GM18517 (cell line): ENCODE measurements around the gene TMEM52.
"Not testable (repeated sequence)": the region's sequence is repeated elsewhere in the genome, so short reads cannot be mapped to it uniquely, and the experiment has no call there.

Source experiments
- ATAC-seq: cut with Tn5 transposase; IDR thresholded peaks from one replicate; pipeline ENCODE4 v1.9.1; 2021; ENCODE audit warnings: mild to moderate bottlenecking, moderate library complexity; ENCODE audit not compliant: unreplicated experiment

TMEM52 gene

DNA sequence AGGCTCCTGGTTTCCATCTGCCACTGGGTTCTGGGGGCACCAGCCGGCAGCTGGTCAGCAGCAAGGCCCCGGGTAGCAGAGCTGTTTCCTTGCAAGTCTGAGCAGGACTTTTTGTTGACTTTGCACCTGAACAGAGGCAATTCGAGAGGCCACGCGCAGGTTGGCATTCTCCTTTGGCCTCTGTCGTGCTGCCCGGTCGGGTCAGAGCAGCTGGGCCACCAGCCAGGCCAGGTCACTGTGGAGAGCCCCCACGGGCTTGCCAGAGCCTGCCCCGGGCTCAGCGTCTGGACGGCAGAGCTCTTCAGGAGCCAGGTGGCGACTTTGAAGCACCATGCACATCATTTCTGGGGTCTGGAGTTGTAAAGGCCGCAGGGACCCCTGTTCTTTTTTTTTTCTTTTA, 28.4 kb upstream of the TMEM52 start:
- ATAC-seq = no peak

- no peak for ATAC-seq
Measured at GRCh38 chr1:1946540-1946939, 27.5 kb upstream of the TMEM52 start.

DNA sequence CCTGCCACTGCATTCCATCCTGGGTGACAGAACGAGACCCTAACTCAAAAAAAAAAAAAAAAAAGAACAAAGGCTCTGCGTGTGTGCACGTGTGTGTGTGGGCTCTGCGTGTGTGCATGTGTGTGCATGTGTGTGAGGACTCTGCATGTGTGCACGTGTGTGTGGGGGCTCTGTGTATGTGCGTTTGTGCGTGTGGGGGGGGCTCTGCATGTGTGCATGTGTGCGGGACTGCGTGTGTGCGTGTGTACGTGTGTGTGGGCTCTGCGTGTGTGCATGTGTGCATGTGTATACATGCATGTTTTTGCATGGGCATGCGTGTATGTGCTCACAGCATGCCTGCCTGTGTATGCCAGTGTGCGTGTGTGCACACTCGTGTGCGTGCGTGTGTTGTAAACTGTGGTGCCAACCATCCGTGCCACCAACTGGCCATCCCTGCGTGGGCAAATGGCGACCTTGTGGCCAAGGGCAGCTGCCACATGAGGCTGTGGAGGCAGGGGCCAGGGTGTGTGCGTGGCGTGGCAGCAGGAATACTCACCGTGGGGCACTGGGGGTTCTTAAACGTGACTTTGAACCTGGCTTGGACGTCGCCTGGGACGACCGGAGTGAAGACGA, 26.8 kb upstream of the TMEM52 start:
- ATAC-seq = no peak

GRCh38 chr1:1943834-1944570, 24.9 kb upstream of the TMEM52 start:
- ATAC-seq = no peak

DNA sequence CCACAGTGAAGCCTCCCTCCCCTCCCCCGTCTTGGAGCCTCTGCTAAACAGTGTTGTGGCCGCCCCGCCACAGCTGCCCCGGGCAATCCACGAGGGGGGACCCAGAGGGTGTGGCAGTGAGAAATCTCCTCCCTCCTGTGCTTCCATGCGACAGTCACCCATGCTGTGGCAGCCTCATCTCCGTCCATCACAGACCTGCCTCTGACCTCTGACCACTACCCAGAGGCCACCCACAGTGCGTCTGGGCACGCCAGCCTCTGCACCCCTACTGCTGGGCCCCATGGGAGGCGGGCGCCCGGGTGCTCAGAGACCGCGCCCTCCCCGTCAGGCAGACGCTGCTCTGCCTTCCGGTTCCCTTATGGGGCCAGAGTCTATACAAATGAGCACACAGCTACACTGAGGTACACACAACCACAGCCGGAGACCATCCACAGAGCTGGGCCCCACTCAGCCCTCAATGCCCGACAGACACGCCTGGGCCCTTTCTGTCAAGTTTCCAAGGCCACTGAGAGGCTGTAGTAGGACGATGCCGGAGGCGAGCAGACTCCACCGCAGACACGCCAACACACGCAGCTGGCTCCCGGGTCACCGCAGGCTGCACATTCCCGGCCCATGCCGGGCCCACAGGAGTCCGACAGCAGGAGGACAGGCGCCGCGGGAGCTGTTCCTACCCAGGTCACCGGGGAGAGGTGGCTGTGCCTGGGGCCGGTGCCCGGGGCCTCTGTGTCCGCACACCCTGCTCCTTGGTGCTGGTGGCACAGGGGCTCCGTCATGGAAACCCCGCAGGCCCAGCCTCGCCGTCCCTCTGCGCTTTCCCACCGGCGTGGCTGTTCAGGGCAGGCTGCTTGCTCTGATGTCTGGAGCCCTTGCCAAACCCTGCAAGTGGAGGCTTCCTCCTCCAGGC, 23.9 kb upstream of the TMEM52 start:
- ATAC-seq = no peak

DNA sequence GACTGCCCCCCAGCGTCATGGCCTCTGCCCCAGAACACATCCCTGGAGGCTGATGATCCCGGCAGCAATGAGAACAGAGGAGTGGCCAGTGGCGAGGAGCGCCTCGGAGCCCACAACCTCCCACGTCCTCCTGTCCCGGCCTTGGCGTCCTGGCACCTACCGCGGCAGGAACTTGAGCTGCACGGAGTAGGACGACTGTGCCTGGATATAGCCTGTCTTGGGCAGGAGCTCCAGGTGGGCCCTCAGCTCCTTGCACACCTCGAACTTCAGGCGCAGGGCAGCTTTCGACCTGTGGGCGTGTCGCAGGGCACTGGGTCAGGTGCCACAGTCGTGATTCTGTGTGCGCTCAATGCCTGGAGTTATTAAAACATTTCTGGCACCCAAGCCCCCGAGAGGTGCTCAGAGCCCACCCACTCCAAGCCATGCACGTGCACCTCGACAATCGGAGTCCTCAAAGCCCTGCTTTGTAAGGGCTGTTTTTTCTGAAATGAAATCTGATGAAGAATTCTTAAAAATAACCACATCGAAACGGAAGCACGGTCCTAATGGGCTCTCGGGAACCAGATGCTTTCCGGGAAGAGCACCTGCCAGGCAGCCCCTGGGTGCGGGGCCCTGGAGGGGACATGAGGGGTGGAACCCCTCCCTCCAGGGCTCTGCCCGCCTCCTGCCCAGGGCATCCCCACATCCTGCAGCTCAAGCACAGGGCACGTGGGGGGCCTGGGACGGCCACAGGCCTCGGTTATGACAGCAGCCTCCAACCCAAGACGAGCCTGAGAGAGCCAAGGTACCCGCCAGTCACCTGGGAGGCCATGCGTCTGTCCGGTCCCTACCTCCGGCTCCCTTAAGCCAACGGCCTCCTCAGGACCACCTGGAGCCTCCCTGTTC, 23.0 kb upstream of the TMEM52 start:
- ATAC-seq = no peak

GRCh38 chr1:1941211-1941841, 22.2 kb upstream of the TMEM52 start:
- no peak for ATAC-seq

DNA sequence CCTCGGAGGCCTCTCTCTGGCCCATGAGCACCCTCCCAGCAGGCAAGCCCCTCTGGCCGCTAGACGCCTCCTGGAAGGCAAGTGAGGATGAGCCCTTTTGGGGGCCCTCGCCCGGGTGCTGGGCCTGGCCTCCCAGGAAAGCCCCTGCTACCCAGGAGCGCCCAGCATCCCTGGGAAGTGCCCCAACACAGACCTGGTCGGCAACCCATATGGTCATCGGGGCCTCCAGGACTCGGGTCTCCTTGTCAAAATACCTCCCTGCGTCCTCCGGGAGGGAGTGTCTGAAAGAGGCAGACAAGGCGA, 21.0 kb upstream of the TMEM52 start:
- no peak for ATAC-seq

DNA sequence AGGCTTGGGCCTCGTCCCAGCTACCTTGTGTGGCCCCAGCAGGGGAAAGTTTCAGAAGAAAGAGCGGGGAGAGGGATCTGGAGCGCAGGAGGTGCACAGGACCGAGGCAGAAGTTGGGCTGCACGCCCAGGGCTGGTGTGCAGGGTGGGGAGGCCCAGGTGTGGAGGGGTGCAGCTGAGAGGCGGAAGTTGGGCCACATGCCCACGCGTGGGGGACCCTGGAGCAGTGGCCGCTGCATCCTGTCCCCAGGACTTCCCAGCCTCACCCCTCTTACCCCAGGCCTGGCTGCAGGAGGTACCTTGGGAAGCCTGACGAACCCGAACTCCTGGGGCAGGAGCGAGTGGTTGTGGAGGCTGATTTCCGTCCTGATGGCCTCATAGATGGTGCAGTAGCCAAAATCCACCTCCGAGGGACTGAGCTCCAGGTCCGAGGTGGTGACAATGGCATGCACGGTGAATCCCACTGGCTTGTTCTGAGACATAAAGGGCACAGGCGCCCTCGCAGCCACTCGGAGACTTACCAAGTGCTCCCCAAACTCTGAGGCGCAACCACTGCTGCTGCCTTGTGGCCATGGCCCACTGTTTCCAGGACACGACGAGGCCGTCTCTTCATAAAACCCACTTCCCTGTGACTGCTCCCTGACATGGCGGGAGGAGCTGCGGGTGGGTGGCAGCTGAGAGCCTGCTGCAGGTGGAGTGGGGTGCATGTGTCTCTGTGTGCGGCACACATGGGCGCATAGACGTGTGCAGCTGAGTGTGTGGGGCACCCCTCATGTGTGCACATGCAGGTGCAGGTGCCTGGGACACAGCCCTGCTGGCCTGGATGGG, 20.4 kb upstream of the TMEM52 start:
- ATAC-seq = no peak

DNA sequence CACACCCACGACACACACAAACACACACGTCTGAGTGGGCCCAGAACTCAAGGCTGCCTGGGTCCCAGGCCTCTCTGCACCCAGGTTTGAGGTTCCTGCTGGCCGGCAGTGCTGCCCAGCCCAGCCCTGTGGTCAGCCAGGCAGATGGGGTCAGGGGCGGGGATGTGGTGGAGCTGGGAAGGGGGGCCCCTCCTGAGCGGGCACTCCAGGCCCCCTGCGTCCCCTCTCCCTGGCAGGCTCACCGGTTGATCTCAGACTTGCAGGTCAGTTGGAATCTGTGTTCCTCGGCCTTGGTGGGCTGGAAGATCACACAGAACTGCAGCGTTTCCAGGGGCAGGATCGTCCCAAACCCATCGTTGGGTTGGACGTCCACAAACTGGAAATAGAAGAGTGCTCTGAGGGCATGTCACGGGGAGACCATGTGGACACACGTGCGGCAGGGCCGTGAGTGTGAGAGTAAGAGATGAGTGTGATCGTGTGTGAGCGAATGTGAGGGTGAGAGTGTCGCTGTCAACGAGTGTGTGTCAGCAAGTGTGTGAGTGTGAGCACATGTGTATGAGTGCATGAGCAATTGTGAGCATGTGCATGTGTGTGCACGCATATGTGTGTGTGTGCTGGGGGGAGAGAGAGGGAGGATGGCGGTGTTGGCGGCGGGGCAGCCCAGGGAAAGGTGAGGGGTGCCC, 19.7 kb upstream of the TMEM52 start:
- ATAC-seq = no peak

GRCh38 chr1:1938276-1938573, 19.1 kb upstream of the TMEM52 start:
- ATAC-seq = no peak

DNA sequence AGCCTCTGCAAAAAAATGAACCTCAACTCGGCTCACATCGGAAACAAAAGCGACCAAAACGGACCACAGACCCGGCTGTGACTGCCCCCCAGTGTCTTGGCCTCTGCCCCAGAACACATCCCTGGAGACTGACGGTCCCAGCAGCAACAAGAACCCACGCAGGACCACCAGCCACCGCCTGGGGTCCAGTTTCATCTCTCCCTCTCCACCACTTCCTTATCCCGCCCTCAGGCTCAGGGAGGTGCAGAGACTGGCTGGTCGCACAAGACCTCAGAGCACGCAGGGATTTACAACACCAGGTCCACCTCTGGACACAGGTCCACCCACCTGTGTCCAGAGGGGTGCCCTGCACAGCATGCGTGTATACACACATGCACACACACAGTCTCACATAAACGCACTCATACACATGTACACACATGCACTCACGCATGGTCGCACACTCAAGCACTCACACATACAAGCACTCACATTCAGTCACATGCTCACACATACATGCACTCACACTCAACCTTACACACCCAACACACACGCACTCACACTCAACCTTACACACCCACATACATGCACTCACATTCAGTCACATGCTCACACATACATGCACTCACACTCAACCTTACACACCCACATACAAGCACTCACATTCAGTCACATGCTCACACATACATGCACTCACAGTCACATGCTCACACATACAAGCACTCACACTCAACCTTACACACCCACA, 18.6 kb upstream of the TMEM52 start:
- ATAC-seq = no peak

DNA sequence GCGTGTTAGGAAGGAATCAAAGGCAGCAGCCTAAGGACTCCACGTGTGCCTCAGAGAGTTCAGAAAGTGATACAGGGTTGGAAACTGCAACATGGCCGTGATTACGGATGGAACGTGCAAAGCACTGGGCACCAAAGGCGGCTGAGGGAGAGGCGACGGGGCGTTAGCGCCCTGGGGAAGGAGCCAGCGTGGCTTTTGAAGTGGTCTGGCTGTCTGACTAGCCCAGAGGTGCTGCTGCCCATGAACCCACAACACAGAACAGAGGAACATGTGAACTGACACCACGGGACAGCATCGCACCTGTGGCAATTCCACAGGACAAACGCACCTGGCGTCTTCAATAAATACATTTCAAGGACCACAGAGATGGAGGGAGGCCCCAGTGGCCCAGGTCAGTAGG, 18.0 kb upstream of the TMEM52 start:
- ATAC-seq = no peak

GRCh38 chr1:1934848-1935247, 15.8 kb upstream of the TMEM52 start:
- not testable (repeated sequence) for ATAC-seq

GRCh38 chr1:1929639-1930545, 10.8 kb upstream of the TMEM52 start:
- no peak for ATAC-seq

DNA sequence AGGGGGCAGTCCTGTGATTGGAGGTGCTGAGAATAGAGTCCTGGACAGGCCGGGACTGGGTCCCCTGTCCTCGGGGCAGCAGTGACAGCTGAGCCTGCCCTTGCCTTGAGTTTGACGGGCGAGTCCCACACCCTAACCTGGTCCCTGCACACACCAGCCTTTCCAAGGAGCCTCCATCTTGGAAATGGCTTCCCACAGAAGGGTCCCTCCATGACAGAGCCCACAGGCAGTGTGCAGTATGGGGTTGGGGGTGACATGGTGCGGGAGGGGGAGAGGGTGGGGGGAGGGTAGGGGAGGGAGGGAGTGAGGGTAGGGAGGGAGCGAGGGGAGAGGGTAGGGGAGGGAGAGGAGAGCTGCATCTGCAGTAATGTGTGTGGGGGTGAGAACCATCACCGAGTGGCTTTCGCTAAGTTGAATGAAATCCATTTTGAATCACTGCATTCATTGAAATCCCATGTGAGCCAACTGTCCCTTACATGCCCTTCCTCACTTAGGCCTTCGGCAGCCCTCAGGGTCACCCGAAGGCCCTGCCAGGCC, 10.1 kb upstream of the TMEM52 start:
- no peak for ATAC-seq
